NCI-H82 (cell line): Measurements from ENCODE around the gene ADH1C.
"Not testable (repeated sequence)": the region's sequence is repeated elsewhere in the genome, so short reads cannot be mapped to it uniquely, and the experiment has no call there.

Experiments used
- DNase-seq: peaks from one replicate; lab custom pipeline; 2025; lab: John Stamatoyannopoulos, UW

ADH1C gene

DNA sequence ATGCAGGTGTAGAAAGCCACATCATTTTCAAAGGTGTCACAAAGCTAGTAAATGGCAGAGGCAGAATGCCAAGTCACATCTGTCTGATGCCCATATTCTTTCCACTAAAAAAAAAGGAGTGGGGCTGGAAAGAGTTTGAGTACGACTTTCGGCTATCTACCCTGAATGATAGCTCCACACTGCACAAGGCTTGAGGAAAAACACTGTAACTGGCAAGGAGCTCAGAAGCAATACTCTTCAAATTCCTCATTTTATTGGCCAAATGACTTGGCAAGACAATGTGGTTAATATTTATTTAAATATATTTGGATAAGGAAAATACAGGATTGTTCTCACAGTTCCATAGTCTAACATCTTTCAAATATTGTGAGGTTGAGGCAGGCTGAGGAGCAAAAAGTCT, 5.4 kb upstream of the ADH1C start:
- no peak for DNase-seq

DNA sequence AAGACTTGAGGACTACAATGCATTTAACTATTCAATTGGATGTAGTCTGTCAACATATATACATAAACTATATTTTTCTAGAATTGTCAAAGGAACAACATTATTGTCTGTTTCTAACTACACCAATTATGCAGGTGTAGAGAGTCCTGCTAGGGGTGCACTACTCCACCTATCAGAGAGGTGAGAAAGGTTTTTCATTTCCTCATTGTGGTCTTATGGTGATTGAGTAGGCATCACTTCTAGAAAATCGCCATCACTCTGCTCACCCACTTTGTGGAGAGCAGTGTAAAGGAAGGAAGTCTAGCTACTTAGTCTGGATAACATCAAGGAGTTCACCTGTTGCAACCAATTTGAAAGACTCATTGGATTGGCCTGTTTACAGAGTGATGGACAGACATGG, 4.4 kb upstream of the ADH1C start:
- no peak for DNase-seq

DNA sequence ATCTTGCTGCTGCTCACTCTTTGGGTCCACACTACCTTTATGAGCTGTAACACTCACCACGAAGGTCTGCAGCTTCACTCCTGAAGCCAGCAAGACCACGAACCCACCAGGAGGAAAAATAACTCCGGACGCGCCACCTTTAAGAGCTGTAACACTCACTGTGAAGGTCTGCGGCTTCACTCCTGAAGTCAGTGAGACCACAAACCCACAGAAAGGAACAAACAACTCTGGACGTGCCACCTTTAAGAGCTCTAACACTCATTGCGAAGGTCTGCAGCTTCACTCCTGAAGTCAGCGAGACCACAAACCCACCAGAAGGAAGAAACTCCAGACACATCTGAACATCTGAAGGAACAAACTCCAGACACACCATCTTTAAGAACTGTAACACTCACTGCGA, 3.6 kb upstream of the ADH1C start:
- not testable (repeated sequence) for DNase-seq

DNA sequence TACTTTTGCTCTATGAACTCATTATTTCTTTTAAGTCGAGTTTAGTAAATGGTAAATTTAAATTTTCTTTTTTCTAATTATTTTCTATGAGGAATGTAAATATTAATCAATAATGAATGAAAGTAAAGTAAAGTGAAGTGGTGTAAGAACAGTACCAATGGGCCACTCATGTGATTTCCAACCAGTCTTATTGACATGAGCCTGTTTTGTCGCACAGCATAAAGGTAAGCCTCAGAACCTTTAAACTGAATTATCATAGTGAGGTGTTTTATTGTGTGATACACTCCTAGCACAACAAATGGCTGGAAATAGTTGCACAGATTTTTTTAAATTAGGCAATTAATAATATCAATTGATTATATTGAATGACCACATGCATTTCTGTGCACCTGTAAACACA, 1.1 kb downstream of the ADH1C start:
- DNase-seq, result no peak

DNA sequence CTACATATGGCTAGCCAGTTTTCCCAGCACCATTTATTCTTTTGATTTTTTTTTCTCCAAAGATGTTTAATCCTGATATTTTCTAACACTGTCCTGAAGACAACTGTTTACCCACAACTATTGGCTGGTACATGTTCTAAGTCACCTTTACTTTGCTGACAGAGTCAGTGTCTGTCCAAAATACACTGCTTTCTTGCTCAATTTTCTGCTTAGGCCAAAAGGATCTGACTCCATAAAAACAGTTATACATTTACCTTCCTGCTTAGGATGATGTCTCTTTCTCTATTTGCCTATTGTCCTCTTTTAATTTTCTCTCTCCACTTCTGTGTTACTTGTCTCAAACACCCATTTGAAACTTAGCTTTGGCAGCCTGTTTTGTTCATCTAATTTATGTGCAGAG, 3.2 kb downstream of the ADH1C start:
- DNase-seq, result no peak

DNA sequence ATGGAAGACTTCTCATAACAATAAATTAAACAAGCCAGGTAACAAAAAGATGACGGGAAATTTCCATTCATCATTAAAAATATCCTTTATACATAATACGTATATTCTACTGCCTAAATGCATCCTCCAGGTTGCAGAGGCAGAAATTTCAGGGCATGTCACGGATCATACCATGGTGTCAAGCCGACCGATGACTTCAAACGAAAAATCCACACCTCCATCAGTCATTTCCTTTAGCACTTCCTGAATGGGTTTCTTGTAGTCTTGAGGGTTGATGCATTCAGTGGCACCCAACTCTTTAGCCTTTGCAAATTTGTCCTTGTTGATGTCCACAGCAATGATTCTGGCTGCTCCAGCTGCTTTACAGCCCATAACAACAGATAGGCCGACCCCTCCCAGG, 9.9 kb downstream of the ADH1C start:
- not testable (repeated sequence) for DNase-seq

DNA sequence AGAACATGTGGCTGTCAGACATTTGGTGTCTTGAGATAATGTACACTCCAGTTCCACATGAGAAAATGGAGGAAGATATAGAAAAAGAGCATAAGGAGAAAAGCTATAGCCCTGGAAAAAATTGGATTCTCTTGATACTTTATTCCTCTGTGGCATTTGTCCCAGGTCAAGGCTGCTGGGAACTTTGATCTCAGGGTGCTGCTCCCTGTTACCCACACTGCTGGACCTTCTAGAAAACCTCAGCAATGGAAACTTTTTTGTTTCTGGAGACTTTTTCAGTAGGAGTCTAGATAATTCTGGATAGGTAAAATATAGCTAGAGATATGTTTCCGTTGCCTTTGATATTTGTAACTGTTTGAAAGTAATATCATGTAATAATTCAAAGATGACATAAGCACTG, 11.1 kb downstream of the ADH1C start:
- no peak for DNase-seq

DNA sequence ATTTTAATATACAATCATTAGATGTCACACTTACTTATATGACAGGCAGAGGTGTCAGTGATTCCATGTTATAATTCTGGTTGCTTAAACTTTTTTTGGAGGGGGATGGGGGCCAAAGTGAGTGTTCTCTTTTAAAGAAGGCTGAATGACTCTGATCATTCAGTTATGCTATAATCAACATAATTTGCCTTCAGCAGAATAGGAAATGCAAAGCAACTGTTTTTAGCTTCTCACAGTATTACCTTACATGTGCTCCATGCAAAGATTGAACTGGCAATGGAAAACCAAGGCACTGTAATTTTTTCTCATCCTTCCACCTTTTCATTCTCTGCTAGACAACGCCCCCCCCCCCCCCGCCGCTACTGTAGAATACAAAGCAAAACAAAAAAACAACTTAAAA, 13.4 kb downstream of the ADH1C start:
- no peak for DNase-seq

DNA sequence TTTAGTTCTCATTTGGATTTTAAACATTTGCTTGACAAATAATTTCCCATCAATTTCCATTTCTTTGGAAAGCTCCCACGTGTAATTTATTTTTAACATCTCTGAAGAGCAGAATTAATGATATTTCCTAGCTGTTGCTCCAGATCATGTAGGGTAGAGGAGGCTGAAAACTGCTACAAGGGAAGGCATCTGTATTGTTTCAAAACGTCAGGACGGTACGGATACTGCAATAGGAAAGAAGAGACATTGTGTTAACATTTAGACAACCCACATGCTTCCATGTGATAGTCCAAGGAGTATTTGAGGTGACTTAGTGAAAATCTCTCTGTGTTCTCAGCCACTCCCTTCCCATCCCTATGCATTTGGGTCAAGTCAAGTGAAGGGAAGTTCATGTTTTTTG, 16.0 kb downstream of the ADH1C start:
- DNase-seq, result no peak

DNA sequence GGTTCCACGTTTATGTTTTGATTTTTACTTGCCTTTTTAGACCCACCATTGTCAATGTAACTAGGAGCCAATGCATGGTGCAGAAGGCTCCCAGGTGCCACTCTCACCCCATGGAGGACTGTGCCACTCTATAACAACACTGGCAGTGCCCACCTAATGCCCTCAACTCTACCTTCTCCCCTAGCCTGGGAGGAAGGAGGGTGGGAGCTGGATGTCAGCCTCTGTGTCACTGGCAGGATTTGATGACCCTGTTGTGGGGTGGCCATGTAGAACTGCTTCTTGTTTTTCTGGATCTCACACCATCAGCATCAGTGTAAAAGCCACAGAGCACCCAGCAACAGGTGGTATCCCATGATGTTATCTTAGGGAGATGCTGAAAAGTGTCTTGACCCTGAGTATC, 17.7 kb downstream of the ADH1C start:
- no peak for DNase-seq

DNA sequence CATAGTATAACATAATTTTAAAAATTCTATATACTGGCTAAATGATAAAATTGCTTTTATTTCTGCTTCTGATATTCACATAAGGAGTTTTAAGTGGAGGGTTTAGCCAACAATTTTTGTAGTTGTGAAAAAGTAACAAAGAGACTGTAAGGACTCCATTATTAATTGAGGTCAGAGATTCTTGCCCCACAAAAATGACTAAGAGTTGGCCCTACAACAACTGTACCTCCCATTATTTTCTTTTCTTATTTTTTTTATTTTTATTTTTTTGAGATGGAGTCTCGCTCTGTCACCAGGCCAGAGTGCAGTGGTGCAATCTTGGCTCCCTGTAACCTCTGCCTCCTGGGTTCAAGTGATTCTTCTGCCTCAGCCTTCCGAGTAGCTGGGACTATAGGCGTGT, 21.9 kb downstream of the ADH1C start:
- DNase-seq, result no peak

DNA sequence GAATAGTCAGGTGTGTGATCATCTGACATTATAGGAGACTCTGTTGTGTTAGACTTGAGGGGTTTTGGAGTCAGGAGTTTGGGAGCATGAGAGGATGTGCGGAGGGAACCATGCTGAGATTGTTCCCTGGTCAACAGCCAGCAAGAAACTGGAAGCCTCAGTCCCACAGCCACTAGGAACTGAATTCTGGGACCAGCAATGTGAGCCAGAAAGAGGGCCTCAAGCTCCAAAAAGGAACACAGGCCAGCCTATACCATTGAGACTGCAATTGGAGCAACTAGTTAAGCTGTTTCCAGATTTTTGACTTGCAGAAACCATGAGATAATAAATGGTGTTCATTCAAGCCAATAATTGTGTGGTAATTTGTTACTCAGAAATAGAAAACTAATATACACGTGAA, 22.7 kb downstream of the ADH1C start:
- no peak for DNase-seq

DNA sequence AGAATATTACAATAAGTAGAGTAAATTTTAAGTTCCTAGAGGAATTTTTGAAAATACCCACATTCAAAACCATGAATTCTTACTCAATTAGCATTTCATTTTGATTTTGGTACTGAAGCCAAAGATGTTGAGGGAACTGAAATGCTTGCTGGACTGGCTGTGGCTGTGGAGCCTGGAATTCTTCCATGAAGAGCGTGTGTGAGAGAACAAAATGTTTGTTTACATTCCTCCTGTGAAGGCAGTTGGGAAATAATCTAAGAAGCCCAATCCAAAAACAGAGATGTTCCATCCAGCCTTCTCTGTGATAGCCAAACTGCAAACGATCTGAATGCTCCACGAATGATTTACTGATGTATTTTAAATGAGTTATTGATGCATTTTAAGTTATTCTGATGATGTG, 27.6 kb downstream of the ADH1C start:
- DNase-seq, result no peak

DNA sequence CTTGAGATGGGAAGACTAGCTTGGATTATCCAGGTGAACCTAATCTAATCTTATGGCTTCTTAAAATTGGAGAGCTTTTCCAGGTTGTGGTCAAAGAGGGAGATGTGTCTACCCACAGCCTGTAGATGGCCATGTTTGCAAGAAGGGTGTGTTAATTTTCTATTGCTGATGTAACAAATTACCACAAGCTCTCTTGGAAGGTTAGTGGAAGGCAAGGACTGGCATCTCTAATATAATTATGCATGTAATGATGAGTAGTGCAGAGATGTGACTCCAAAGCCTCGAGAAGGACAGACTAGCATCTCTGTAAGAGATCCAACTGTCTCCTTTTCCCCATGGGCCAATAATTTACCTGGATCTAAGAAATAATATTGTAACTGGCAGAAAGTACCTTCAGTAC, 28.2 kb downstream of the ADH1C start:
- no peak for DNase-seq

DNA sequence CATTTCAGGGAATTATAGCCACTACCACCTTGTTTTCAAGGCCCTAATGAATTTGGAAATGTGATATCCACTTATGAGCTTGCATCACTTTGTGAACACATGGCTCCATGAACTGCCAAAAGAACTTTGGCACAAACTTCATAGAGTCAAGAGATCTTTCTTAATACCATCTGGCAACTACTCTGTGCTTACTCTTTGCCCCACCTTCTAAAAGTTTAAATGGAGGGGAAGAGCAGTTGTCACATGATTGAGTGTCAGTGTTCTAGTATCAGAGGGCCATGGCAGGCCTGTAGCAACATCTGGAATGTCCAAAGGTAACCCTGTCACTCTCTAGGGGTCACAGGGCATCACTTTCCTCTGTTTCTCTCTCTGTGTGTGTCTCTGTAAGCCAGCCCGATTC, 28.8 kb downstream of the ADH1C start:
- DNase-seq, result no peak

DNA sequence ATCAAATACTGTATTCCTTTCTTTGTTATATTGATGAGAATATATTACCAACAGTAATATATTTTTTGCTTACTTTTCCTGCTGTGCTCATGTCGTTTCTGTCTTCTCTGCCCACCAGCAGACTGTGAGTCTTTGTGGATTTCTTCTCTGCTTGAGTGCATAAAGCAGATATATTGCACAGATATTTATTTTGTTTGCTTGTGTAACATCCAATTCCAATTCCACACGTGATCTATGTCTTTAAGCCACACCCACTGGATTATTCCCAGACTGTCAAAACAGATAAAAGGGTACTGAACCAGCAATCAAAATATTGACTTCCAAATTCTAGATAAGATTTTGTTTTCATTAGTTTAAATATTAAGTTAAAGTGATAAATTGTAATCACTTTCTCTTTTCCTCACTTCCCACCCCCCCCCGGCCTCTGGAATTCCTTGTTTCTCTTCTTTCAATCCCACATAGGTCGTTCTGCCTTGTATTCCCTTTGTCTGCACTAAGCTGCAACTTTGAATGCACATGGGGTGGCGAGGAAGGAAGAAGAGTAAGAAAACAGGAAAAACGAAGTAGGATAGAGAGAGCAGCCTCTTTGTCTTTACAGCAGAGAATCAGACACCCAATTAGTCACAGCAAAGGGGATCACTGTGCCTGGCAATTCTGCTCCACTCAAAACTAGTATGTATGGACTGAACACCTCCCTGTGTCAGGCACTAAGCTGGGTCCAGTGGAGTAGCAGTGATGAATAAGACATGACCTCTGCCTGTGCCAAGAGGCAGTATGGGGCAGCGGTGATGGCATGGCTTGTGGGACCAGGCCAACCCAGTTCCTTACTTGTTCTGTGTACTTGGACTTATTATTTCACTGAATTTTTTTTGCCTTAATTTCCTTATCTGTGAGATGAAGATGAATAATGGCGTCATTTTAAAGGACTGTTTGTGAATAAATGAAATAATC, 31.0 kb downstream of the ADH1C start, which contains the start of gene ADH1B:
Gene ADH1B, minus strand, starts transcription at position 161 of the 951 bp plus-strand sequence. Its CDS starts 70 bp downstream, at position 91.
- no peak for DNase-seq

DNA sequence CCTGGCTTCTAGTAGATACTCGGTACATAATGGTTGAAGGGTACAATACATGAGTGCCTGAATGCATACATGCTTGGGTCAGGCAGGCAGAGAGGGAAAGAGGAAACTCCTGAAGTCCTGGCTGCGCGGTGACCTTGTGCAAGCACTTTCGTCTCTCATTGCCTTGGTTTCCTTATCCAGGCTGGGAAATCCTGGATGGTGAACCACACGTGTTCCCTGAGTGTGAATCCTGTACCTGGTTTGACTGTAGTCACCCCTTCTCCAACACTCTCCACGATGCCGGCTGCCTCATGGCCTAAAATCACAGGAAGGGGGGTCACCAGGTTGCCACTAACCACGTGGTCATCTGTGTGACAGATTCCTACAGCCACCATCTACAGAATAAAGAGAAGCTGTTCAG, 34.7 kb downstream of the ADH1C start:
- DNase-seq, result not testable (repeated sequence)

DNA sequence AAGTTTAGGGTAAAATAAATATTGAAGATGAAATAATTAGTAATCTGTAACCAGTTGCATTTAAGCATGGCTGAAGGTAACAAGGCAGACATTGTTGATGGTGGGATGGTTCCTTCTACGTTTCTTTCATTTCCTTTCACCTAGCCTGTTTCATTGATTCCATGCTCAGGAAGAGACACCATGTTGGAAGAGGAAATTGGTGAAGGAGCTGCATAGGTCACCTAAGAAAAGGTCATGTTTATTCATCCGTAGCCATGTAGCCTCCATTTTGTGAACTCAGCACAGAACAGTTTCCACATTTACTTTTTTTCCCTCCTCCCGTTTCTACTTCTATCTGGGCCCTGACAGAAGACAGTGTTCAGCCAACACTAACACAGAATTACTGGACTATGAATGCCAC, 35.2 kb downstream of the ADH1C start:
- no peak for DNase-seq

DNA sequence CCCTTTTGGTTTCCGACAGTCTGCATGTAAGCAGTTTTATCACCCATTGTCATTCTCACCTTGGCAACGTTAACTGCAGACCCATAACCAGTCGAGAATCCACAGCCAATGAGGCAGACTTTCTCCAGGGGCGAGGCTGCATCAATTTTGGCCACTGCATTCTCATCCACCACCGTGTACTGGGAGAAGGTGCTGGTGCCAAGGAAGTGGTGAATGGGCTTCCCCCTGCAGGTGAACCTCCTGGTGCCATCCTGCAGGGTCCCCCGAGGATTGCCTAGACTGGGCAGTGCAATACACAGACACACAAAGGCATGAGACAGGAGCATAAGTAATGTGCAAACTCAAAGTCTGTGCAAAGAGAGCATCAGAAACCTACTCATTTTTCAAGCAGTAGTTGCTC, 36.7 kb downstream of the ADH1C start:
- DNase-seq, result no peak

DNA sequence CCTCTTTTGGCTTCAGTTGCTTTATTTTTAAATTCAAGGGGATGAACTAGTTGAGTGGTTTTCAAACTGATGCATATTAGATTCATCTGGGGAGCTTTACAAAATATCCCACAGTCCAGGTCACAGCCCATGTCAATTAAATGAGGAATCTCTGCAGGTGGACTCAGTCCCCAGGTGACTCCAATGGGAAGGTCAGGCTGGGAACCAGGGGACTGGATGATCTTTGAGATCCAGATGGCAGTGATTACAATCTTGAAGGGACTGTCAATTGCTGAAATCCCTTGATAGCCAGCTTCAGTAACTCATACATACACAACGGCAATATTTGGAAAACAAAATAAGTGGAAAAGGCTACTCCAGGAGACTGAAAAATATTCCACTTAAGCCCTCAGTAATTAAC, 38.3 kb downstream of the ADH1C start:
- no peak for DNase-seq

DNA sequence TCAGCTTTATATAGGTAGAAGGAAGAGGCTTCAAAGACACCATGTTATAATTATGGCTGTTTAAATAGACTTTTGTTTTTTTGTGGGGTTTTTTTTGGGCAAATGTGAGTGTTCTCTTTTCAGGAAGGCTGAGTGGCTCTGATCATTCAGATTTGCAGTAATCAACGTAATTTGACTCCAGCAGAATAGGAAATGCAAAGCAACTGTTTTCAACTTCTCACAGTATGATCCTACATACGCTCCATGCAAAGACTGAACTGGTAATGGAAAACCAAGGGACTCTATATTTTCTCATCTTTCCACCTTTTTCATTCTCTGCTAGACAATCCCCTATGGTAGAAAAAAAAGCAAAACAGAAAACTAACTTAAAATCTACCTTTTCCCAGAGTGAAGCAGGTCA, 42.2 kb downstream of the ADH1C start:
- no peak for DNase-seq

DNA sequence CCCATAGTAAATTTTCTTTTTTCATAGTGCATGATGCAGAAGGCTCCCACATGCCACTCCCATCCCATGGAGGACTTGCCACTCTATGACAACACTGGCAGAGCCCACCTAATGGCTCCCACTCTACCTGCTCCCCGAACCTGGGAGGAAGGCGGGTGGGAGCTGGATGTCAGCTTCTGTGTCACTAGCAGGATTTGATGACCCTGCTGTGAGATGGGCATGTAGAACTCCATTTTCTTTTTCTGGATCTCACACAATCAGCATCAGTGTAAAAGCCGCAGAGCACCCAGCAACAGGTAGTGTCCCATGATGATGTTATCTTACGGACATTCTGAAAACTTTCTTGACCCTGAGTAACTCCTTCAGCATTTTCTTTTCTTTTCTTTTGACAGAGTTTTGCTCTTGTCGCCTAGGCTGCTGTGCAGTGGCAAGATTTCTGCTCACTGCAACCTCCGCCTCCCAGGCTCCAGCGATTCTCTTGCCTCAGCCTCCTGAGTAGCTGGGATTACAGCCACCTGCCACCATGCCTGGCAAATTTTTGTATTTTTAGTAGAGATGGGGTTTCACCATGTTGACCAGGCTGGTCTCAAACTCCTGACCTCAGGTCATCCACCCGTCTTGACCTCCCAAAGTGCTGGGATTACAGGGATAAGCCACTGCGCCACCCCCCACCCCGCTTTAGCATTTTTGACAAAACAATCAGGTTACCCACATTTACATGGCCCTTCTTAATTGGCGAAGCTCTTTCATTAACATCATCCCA, 46.7 kb downstream of the ADH1C start:
- DNase-seq, result peak; percentile 31
